WERI-Rb-1 (cell line): Measurements from ENCODE around the gene RPL37.

Experiments
- DNase-seq: peaks from one replicate; pipeline ENCODE4 v3.0.0-alpha.2; 2020
- H3K27ac ChIP-seq: fragments of 250-450 bp; sonication (Bioruptor Pico); 2 replicates; pipeline ENCODE4 v1.5.1; 2020; ENCODE audit warnings: mild to moderate bottlenecking, moderate library complexity
- H3K27me3 ChIP-seq: fragments of 250-450 bp; sonication (Bioruptor Pico); 2 replicates; pipeline ENCODE4 v1.5.1; 2021; ENCODE audit warnings: mild to moderate bottlenecking, low read depth, moderate library complexity; ENCODE audit not compliant: insufficient read depth, severe bottlenecking
- H3K36me3 ChIP-seq: fragments of 250-450 bp; sonication (Bioruptor Pico); 2 replicates; pipeline ENCODE4 v1.5.1; 2020; ENCODE audit warnings: mild to moderate bottlenecking, moderate library complexity
- H3K4me3 ChIP-seq: 2 replicates; pipeline ENCODE4 v1.5.1; 2011; ENCODE audit warnings: low read depth, mild to moderate bottlenecking, control low read depth, low read length
- H3K9me3 ChIP-seq: fragments of 250-450 bp; sonication (Bioruptor Pico); 2 replicates; pipeline ENCODE4 v1.5.1; 2021; ENCODE audit warnings: mild to moderate bottlenecking, moderate library complexity; ENCODE audit not compliant: severe bottlenecking
- TF ChIP-seq, protein P1 (sequence below): IDR thresholded peaks from 2 replicates; pipeline ENCODE4 v1.5.1; 2011; ENCODE audit warnings: low read depth, mild to moderate bottlenecking, control low read depth, inconsistent platforms, low read length

The RPL37 gene

DNA sequence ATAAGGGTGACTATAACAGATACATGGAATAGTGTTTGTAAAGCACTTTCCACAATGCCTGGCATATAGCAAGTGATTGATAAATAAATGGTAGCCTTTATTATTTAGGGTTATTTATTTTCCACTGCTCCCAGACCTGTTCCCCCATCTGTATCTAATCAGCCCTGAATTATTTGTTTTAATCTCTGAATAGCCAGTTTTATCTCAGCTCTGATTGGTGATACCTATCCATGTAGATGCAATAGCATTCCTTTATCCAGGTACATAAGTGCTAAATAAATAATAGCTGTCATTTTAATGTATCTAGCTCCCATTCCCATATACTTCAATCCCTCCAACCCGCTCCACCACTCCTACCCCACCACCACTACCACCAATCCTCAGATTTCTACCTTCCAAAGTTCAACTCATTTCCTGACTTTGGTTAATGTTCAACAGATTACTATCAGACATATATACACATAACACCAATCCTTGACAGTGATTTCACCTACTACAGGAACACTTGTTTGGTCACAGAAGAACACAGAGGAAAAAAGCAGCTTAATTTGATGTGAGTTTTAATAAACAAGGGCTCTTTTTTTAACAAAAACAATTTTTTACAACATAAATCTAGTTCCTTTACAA is 50.9 kb downstream of the RPL37 start:
- H3K9me3 ChIP-seq = peaks cover 6% of the 10 kb centered on the region
- H3K4me3 ChIP-seq = no peak overlapping the region
- TF ChIP-seq, protein P1, sequence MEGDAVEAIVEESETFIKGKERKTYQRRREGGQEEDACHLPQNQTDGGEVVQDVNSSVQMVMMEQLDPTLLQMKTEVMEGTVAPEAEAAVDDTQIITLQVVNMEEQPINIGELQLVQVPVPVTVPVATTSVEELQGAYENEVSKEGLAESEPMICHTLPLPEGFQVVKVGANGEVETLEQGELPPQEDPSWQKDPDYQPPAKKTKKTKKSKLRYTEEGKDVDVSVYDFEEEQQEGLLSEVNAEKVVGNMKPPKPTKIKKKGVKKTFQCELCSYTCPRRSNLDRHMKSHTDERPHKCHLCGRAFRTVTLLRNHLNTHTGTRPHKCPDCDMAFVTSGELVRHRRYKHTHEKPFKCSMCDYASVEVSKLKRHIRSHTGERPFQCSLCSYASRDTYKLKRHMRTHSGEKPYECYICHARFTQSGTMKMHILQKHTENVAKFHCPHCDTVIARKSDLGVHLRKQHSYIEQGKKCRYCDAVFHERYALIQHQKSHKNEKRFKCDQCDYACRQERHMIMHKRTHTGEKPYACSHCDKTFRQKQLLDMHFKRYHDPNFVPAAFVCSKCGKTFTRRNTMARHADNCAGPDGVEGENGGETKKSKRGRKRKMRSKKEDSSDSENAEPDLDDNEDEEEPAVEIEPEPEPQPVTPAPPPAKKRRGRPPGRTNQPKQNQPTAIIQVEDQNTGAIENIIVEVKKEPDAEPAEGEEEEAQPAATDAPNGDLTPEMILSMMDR = no peak
- DNase-seq = no peak
- no peak overlapping the region for H3K27ac ChIP-seq
- peaks cover 17% of the 10 kb centered on the region for H3K36me3 ChIP-seq
- no peaks in the 10 kb centered on the region for H3K27me3 ChIP-seq

DNA sequence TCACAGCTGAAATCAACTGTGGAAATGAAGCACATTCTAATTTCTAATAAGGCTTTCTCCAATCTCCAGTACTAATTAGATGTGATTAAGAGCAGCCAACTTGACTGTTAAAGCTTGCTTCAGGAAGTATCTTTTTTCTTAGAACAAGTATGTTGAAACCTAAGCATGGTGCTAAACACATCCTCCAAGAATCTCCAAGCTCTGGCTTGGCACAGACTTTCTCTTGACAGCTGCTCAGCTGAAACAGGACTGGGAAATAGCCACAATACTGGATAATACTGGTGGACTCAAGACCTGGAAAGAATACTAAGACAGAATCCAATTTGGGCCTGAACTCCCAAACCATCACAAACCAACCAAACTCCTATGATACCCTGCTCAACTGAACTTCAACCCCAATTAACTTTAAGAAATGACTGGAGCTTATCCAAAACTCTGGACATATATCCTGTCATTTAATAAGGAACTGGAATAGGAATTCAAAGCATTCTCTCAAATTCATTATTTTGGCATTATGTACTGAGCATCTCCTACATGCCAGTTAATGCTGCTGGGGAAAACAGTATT is 53.1 kb downstream of the RPL37 start:
- no peak overlapping the region for H3K27ac ChIP-seq
- H3K9me3 ChIP-seq = no peaks in the 10 kb centered on the region
- H3K4me3 ChIP-seq = no peak overlapping the region
- TF ChIP-seq, protein P1 = no peak
- H3K27me3 ChIP-seq = no peaks in the 10 kb centered on the region
- H3K36me3 ChIP-seq = peaks cover 3% of the 10 kb centered on the region
- no peak for DNase-seq

DNA sequence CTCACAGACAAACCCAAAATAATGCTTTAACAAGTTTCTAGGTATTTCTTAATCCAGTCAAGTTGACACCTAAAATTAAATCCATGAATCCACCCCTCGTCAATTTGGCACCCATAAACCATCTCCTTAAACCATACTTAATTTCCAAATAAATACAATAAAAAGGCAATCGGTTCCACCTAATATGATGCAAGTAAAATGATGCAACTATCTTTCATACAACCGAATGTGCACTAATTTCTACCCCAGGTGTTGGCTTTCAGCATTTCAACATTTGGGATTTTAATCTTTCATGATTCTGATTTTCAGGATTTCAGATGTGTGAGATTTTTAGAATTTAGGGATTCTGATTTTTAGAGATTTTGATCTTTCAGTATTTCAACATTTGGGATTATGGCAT is 54.2 kb downstream of the RPL37 start:
- H3K9me3 ChIP-seq = no peaks in the 10 kb centered on the region
- DNase-seq = no peak
- no peak overlapping the region for H3K27ac ChIP-seq
- no peaks in the 10 kb centered on the region for H3K27me3 ChIP-seq
- H3K36me3 ChIP-seq = peaks cover 12% of the 10 kb centered on the region
- TF ChIP-seq, protein P1 = no peak
- no peak overlapping the region for H3K4me3 ChIP-seq

GRCh38 chr5:40780199-40780598 is 54.8 kb downstream of the RPL37 start:
- H3K27me3 ChIP-seq = no peaks in the 10 kb centered on the region
- TF ChIP-seq, protein P1 = no peak
- no peak overlapping the region for H3K27ac ChIP-seq
- H3K9me3 ChIP-seq = no peaks in the 10 kb centered on the region
- H3K4me3 ChIP-seq = no peak overlapping the region
- no peak for DNase-seq
- peaks cover 19% of the 10 kb centered on the region for H3K36me3 ChIP-seq

- no peaks in the 10 kb centered on the region for H3K27me3 ChIP-seq
- no peaks in the 10 kb centered on the region for H3K9me3 ChIP-seq
- peaks cover 23% of the 10 kb centered on the region for H3K36me3 ChIP-seq
- DNase-seq = no peak
- H3K27ac ChIP-seq = no peak overlapping the region
- TF ChIP-seq, protein P1 = no peak
- H3K4me3 ChIP-seq = no peak overlapping the region
Measured at GRCh38 chr5:40779561-40779960, 55.5 kb downstream of the RPL37 start.

- DNase-seq = no peak
- no peak overlapping the region for H3K27ac ChIP-seq
- no peaks in the 10 kb centered on the region for H3K27me3 ChIP-seq
- H3K4me3 ChIP-seq = no peak overlapping the region
- H3K36me3 ChIP-seq = peaks cover 32% of the 10 kb centered on the region
- H3K9me3 ChIP-seq = no peaks in the 10 kb centered on the region
- TF ChIP-seq, protein P1 = no peak
Measured at GRCh38 chr5:40778133-40778532, 56.9 kb downstream of the RPL37 start.
